Sigmoid colon (tissue), 4 donors: Measurements from ENCODE around the gene MYRFL.

Source experiments
- CTCF ChIP-seq, 4 experiments: fragments of 450-650 bp in 3 of 4; fragments of 200-600 bp in 1 of 4; IDR thresholded peaks; one replicate each; pipeline ENCODE4 v1.5.1; 2016 to 2019; ENCODE audit warnings: antibody characterized with exemption in 4 of 4, mild to moderate bottlenecking in 3 of 4, moderate library complexity in 2 of 4
- EP300 ChIP-seq, 4 donors: sonication (generic); formaldehyde crosslinking; IDR thresholded peaks; one replicate each; pipeline ENCODE4 v1.6.1; 2017; ENCODE audit warnings: antibody characterized with exemption in 4 of 4
- POLR2A ChIP-seq, 2 donors: fragments of 450-650 bp; IDR thresholded peaks; one replicate each; pipeline ENCODE4 v1.6.1; 2016; ENCODE audit warnings: antibody characterized with exemption in 2 of 2, mild to moderate bottlenecking in 2 of 2, moderate library complexity in 2 of 2
- POLR2AphosphoS5 ChIP-seq, 4 donors: sonication (generic); formaldehyde crosslinking; IDR thresholded peaks; one replicate each; pipeline ENCODE4 v1.6.1; 2017; ENCODE audit warnings: antibody characterized with exemption in 4 of 4

- TF ChIP-seq CTCF (IDR thresholded peaks at IDR 0.05), result no peak
- no peak for TF ChIP-seq POLR2AphosphoS5 (IDR thresholded peaks at IDR 0.05)
- no peak for TF ChIP-seq POLR2A (IDR thresholded peaks at IDR 0.05)
- TF ChIP-seq EP300 (IDR thresholded peaks at IDR 0.05), result no peak
Observed at GRCh38 chr12:69828897-69829296, 3.9 kb downstream of the MYRFL start.
